GM19397 (cell line): ENCODE results near the gene ARID1B.

Experiments
- ATAC-seq: cut with Tn5 transposase; IDR thresholded peaks from one replicate; pipeline ENCODE4 v1.9.1; 2021; ENCODE audit warnings: mild to moderate bottlenecking, moderate library complexity; ENCODE audit not compliant: unreplicated experiment

ARID1B gene

GRCh38 chr6:156849806-156850205, 72.6 kb downstream of the ARID1B start:
- ATAC-seq, result no peak

- no peak for ATAC-seq
Measured at GRCh38 chr6:156850353-156850752, 73.2 kb downstream of the ARID1B start.

- no peak for ATAC-seq
Measured at GRCh38 chr6:156851454-156851921, 74.3 kb downstream of the ARID1B start.

- peak; percentile 51 for ATAC-seq
Measured at GRCh38 chr6:156852147-156852857, 75.1 kb downstream of the ARID1B start.

GRCh38 chr6:156852858-156853216, 75.7 kb downstream of the ARID1B start:
- ATAC-seq, result no peak

GRCh38 chr6:156853733-156854132, 76.6 kb downstream of the ARID1B start:
- no peak for ATAC-seq

GRCh38 chr6:156854466-156855161, 77.4 kb downstream of the ARID1B start:
- no peak for ATAC-seq

GRCh38 chr6:156857573-156857972, 80.4 kb downstream of the ARID1B start:
- ATAC-seq, result peak; percentile 49

- no peak for ATAC-seq
Measured at GRCh38 chr6:156859686-156860085, 82.5 kb downstream of the ARID1B start.

GRCh38 chr6:156862711-156863110, 85.5 kb downstream of the ARID1B start:
- ATAC-seq, result no peak

GRCh38 chr6:156863504-156863903, 86.3 kb downstream of the ARID1B start:
- ATAC-seq, result no peak

- no peak for ATAC-seq
Measured at GRCh38 chr6:156864557-156864956, 87.4 kb downstream of the ARID1B start.

- ATAC-seq, result no peak
Measured at GRCh38 chr6:156865019-156865629, 87.9 kb downstream of the ARID1B start.

GRCh38 chr6:156866220-156867015, 89.2 kb downstream of the ARID1B start:
- no peak for ATAC-seq

- ATAC-seq, result no peak
Measured at GRCh38 chr6:156867121-156867520, 89.9 kb downstream of the ARID1B start.

- no peak for ATAC-seq
Measured at GRCh38 chr6:156868385-156868784, 91.2 kb downstream of the ARID1B start.

GRCh38 chr6:156869980-156870398, 92.8 kb downstream of the ARID1B start:
- no peak for ATAC-seq

- no peak for ATAC-seq
Measured at GRCh38 chr6:156870924-156871539, 93.9 kb downstream of the ARID1B start.

- no peak for ATAC-seq
Measured at GRCh38 chr6:156872903-156873302, 95.7 kb downstream of the ARID1B start.

- no peak for ATAC-seq
Measured at GRCh38 chr6:156873654-156874380, 96.6 kb downstream of the ARID1B start.
